ENCODE results near the gene ST6GALNAC2.
A peak's percentile ranks its signal among the peaks of the same experiment; 100 is the strongest.
"Not testable (repeated sequence)": the region's sequence is repeated elsewhere in the genome, so short reads cannot be mapped to it uniquely, and the experiment has no call there.

Gene ST6GALNAC2

DNA sequence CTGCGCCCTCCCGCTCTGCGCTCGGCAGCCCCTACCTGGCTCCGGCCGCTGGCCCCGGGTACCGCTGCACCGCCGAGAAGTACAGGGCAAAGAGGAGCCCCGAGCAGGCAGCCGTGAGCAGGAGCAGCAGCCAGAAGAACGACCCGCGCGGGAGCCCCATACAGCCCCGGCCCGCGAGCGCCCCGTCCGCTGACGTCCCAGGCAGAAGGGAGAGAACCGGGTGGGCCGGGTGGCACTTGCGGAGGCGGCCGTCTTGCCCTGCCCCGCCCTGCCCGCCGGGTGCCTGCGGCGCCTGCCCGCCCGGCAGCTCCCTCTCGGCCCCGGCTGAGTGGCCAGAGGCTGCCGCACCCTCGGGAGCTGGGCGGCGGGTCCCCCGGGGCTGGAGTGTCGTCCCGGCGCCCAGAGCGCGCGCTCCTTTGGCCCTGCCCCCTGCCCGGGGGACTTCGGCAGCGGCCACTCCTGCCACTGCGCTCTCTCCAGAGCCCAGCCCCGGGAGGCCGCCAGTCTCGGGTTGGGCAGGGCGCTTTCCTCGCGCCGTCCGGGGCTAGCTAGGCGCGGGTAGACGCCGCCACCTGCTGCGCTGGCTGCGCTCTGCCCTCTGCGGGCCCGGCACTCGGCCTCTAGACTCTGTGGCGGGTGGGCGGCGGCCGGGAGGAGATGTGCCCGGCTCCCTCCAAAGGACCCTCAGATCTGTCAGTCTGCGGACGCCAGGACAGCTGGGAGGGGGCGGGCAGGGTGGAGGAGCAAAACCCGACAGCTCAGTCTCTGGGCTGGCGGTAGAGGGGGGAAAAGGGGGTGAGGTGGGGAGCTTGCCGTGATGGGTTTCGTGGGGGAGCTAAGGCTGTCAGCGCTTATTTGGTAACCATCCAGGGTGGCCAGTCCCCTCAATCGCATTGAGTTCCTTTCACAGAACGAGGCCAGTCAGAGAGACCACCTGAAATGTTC, at the start of gene ST6GALNAC2:
Gene ST6GALNAC2 (minus strand): TSS at position 212 of the 945 bp plus-strand sequence. CDS start 52 bp downstream, at position 160.
- DNase-seq = peak in 1 of 2 donors; percentile 13

DNA sequence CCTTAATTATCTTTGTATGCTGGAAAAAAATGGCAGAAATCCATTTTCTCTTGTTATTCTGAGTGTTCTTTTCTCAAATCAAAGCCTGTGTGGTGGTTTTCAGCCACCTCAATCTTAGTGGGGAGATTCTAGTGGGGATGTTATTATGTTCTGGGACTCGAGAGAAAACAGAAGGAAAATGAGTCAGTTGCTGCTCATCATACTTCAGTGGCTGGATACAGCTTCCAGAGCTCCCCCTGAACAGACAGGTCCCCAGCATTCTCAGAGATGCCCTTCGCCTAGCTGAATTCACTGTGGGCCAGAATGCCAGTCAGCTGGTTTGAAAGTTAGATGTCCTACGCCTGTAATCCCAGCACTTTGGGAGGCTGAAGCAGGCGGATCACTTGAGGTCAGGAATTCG, 49.4 kb upstream of the ST6GALNAC2 start:
- no peak for DNase-seq

DNA sequence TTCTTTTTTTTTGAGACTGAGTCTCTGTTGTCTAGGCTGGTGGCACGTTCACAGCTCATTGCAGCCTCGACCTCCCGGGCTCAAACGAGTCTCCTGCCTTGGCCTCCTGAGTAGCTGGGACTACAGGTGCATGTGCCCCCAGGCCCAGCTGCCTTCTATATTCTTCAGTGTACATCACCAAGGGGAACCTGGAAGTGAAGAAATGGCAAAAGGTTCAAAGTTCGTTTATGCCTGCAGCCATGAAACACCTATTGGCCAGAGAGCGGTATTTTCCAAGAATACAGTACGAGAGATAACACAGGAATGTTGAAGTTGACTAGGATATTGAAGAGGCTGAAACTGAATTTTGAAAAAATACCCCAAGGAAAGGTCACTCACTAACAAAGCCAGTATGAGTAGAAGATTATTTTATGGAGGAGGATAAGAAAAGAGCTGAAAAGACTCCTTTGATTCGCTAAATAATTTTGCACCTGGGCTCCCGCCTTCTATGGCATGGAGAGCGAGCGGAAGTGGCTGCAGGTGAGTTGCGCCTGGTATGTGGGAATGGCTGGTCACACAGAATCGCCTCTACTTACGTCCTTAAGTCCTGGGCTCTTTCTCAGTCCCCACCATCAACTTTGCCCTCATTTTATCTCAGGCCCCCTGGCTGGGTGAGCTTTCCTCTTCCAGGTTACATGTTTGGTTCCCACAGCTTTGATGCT, 48.1 kb upstream of the ST6GALNAC2 start:
- no peak for DNase-seq

DNA sequence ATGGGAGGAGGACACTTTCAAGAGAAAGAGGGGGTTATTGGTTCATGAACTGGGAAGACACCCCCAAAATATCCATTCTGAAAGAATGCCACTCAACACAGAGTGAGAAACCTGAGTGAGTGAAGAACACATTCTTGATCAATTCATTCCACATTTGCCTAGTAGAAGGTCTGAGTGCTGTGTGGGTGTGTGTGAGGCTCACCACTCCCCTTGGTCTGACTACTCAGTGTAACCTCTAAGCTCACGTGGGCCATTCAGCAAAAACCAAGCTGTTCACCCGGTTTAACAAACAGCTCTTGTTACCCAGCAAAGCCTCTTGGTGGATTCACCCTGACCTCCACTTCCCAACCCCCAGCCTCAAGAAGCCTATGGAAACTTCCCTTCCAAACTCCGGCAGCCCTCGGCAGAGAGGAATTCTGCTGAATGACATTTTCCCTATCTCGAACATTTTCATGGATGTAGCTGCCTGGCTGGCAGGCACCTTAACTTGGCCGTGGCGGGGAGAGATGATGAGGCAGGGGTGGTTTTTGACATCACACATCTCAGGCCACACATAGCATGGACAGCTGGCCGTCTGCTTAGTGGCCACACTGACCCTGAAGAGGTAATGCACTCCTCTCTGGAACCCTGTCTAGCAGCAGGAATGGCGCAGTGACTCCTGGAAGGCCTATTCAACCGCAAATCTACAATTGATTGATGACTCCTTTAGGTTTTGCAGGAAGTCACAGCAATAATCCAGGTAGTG, 46.3 kb upstream of the ST6GALNAC2 start:
- DNase-seq = no peak

DNA sequence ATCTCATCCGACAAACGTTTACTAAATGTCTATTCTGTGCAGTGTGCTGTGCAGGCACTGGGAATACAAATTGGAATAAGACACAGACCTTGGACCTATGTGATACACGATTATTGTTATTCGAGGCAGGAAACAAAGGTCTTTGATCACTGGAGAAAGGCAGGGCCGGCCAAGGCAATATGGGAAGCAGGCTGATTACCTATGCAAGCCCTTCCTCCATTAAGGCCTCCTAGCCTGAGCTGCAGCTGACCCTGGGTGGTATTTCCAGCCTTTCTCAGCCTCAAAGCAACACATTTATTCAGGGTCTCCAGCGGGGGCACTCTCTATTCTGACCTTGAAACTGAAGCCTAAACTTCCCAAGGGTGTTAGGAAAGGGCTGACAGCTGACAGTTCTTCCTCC, 44.5 kb upstream of the ST6GALNAC2 start:
- DNase-seq = no peak

DNA sequence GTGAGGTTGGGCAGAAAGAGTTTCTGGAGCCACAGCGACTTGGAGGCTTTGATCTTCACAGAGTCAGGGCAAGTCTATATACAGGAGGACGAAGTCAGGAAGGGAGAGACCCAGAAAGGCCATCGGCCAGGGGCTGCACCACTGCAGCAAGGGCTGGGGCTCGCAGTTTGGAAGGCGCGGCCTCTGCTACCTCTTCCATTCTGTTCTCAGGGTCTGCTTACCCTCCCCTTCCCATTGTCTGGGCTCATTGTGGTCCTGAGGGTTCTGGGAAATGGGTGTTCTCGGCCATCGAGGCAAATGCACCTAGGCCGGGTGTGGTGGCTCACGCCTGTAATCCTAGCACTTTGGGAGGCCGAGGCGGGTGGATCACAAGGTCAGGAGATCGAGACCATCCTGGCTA, 41.9 kb upstream of the ST6GALNAC2 start:
- DNase-seq = no peak

DNA sequence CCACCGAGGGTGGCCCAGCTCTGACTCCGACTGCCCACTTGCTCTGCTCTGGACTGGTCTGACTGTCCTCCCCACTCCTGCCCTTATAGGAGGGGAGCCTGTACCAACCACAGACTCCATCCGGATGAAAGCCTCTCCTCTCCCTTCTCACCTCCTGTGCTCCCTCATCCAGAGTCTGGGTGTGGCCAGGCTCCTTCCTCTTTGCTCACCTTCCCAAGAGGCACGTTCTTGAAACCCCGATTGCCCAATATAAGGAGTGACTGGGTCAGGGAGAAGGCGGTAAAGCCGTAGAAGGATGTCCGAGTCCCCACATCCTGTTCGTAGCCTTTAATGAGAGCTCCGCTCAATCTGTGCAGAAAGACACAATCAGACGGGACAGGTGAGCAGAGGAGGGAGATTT, 40.8 kb upstream of the ST6GALNAC2 start:
- DNase-seq = no peak

DNA sequence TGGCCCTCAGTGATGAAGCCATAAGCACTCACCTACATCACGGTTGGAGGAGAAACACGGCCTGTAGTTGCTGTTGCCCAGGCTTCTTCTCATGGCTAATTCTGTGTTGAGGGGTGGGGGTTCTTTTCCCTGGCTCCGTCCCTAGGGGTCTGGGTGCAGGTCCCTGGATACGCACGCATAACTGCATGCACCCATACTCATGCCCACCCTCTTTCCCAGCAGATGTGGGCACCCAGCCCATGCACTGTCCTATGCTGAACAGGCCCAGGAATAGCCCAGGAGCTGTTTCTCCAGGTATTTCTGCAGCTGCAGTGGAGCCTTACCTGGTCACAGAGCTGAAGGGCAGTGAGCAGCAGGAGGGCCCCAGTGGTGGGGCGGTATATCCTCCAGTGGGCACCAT, 39.8 kb upstream of the ST6GALNAC2 start:
- DNase-seq = no peak

DNA sequence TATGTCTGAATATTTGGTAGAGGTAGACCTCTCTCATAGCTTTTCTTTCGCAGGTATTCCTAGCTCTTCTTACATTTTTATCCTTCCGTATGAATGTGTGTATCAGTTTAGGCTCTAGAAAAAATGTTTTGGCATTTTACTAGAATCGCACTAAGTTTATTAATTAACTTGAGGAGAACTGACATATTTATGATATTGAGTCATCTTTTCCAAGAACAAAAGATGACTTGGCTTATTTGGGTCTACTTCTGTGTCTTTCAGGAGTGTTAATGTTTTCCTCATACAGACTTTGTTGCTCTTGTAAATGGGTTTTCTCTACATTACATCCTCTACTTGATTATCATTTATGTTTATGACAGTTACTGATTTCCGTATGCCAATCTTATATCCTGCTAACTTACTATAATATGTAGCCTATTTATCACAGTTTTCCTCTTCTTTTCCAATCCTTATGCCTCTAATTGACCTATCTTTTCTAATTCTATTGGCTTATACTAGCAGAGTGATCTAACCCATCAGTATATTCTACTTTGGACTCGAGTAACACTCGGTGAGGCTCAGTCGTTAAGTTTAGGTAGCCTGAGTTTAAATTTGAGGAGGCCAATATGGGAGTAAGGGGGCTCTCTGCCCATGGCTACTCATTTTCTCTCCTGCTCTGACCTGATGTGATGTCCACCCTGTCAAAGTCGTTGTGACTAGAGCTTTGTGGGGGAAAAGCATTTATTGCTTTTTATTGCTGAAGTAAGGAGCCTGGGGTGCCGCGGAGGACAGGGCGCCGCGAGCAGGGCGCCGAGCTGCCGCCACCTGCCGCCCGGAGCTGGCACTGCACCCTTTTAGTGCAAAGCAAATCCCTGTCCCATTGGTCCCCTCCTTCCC, 37.8 kb upstream of the ST6GALNAC2 start:
- DNase-seq = peak; percentile 57 to 60

DNA sequence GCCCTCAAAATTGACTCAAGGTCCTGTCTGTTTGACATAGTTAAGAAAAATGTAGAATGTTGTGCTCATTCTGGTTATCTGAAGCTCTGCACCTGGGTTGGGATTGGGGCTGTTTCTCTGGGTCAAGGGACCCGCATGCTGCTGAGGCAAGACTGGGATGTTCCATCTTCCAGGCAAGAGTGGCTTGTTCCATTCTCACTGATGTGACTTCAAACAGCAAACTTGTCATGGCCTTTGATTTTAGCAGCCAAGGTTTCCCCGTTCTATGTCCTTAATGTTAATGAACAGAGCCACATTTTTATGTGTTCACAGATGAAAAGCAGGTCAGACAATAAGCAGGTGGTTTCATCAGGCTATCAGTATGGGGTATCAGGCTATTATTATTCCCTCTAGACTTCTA, 32.2 kb upstream of the ST6GALNAC2 start:
- no peak for DNase-seq

DNA sequence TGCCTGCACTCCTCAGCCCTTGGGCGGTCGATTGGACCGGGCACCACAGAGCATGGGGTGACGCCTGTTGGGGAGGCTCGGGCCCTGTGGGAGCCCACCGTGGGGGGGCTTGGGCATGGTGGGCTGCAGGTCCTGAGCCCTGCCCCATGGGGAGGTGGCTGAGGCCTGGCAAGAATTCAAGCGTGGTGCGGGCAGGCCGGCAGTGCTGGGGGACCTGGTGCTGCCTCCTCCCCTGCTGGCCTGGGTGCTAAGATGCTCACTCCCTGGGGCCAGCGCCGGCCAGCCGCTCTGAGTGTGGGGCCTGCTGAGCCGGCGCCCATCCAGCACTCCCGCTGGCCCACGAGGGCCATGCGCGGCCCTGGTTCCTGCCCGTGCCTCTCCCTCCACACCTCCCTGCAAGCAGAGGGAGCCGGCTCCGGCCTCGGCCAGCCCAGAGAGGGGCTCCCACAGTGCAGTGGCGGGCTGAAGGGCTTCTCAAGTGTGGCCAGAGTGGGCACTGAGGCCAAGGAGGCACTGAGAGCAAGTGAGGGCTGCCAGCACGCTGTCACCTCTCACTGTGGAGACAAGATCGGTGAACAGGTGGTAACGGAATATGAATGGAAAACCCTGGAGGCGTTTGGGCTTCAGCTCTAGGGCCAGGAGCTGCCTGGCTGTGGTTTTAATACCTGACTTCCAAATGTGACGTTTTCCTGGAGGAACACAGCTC, 29.4 kb upstream of the ST6GALNAC2 start:
- no peak for DNase-seq

DNA sequence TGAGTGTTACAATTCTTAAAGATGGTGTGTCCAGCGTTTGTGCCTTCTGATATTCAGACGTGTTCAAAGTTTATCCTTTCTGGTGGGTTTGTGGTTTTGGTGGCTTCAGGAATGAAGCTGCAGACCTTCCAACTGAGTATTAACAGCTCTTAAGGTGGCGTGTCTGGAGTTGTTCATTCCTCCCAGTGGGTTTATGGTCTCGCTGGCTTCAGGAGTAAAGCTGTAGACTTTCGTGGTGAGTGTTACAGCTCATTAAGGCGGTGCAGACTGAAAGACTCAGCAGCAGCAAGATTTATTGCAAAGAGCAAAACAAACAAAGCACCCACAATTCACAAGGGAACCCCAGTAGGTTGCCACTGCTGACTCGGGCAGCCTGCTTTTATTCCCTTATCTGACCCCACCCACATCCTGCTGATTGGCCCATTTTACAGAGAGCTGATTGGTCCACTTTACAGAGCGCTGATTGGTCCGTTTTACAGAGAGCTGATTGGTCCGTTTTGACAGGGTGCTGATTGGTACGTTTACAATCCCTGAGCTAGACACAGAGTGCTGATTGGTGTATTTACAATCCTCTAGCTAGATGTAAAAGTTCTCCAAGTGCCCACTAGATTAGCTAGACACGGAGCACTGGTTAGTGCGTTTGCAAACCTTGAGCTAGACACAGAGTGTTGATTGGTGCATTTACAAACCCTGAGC, 28.6 kb upstream of the ST6GALNAC2 start:
- not testable (repeated sequence) for DNase-seq

DNA sequence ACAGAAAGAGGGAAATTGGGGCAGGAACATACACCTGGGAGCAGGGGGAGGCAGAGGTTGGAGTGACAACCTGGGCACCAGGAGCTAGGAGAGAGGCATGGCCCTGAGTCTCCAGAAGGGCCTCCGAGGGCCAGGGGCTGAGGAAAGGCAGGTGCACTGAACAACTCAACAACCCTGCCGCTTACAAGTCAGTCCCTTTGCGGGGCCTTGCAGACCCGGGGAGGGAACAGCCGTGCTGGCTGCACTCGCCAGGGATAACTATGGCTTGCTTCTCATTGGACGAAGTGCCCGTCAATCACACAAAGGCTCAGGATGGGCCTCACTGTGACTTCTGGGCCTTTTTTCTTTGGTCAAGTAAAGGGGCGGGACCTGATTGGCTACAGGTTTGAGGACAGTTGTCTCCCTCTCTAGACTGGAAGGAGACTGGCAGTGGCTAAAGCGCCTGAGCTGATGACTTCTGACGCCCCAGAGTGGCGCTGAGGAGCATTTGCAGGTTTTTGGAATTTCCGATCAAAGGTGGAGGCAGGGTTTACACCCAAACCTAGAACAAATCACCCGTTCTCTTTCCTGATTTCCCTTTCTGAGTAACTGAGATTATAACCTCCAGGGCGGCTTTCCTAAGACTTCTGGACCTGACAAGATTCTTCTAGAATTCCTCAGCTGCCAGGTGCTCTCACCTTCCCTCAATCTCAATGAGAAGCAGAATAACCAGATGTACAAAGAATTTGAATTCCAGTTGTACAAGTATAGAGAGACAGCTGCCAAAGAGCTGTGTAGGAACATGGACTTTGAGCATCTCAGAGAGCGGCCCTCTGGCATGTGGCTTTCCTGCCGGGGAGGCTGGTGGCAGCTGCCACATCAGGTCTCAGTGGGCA, 27.6 kb upstream of the ST6GALNAC2 start:
- DNase-seq = no peak

DNA sequence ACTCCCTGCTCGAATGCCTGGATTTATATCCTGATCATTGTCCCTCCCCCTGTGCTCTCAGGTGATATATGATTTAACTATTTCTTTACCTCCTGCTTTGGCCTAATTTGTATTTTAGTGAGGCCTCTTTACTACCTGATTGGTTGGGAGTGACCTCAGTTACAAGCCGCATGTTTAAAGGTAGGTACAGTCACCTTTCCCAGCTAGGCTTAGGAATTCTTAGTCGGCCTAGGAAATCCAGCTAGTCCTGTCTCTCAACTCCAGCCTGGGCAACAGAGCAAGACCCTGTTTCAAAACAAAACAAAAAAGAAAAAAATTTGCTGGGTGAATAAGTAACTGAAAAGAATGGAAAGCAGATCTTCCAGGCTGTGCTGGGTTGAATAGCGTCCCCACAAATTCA, 26.8 kb upstream of the ST6GALNAC2 start:
- no peak for DNase-seq

DNA sequence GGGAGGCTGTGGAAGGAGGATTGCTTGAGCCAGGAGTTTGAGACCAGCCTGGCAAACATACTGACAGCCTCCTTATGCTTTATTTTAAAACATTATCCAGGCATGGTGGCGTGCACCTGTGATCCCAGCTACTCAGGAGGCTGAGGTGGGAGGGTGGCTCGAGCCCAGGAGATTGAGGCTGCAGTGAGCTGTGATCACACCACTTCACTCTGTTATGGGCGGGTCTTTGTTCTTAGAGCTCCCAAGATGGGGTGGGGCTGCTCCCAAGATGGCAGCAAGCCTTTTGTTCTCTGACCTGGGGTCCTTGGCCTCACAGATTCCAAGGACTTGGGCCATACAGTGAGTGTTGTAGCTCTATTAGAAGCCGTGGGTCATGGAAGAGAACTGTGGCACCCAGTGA, 26.1 kb upstream of the ST6GALNAC2 start:
- no peak for DNase-seq

DNA sequence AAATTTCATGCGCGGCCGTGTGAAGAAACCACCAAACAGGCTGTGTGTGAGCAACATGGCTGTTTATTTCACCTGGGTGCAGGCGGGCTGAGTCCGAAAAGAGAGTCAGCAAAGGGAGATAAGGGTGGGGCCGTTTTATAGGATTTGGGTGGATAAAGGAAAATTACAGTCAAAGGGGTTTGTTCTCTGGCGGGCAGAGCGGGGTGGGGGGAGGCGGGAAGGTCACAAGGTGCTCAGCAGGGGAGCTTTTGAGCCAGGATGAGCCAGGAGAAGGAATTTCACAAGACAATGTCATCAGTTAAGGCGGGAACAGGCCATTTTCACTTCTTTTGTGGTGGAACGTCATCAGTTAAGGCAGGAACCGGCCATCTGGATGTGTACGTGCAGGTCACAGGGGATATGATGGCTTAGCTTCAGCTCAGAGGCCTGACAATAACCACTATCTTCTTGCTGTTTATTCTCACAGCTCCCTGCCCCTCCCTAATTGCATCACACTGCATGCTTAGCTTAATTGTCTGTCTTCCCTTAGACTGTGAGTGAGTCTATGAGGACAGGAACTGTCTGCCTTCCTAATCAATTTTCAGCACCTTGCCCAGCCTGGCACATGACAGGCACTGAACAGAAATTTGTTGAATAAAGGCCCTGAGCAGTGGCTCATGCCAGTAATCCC, 25.6 kb upstream of the ST6GALNAC2 start:
- not testable (repeated sequence) for DNase-seq

DNA sequence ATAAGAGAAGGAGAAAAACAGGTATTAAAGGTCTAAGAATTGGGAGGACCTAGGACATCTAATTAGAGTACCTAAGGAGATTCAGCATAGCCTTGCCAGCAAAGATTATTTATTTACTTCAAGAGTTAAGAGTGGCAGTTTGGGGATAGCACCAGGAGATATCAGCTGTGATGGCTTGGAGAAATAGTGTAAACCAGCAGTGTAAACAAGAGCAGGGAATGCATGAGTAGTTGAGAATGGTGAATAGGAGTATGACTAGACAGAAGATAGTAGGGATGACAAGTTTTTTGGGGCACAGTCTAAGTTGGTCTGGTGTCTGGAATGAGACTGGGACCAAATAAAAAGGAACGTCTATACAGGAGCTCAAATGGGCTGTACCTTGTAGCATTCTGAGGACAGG, 21.0 kb upstream of the ST6GALNAC2 start:
- DNase-seq = not testable (repeated sequence)

DNA sequence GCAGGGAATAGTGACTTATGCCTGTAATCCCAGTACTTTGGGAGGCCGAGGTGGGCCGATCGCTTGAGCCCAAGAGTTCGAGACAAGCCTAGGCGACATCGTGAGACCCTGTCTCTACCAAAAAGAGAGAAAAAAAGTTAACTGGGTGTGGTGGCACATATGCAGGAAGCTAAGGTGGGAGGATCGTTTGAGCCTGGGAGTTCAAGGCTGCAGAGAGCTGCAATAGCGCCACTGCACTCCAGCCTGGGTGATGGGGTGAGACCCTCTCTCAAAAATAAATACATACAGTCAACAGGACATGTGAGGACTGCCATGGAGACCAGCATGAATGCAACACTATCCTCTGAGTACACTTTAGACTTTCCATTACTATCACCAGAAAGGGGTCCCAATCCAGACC, 15.4 kb upstream of the ST6GALNAC2 start:
- no peak for DNase-seq

Data from hippocampal formation (tissue), 2 donors.